Measurements from ENCODE around the gene KRT81.
A peak's percentile ranks its signal among the peaks of the same experiment; 100 is the strongest.

KRT81 gene

GRCh38 chr12:52279422-52280318, 11.7 kb downstream of the KRT81 start:
- no peak for DNase-seq (ENCODE audit: low spot score)
- TF ChIP-seq CTCF (IDR thresholded peaks at IDR 0.05; ENCODE audit: extremely low read depth, insufficient read depth, missing control alignments) = no peak
- in situ Hi-C loops (cut with MboI; ENCODE audit: low pct_unique_long_range_greater_than_20kb, low sequenced_read_pairs, unreplicated experiment) = no loop called here

GRCh38 chr12:52278575-52279421, 12.5 kb downstream of the KRT81 start:
- DNase-seq (ENCODE audit: low spot score) = peak; percentile 90
- in situ Hi-C loops (cut with MboI; ENCODE audit: low pct_unique_long_range_greater_than_20kb, low sequenced_read_pairs, unreplicated experiment) = no loop called here
- peak; percentile 99 for TF ChIP-seq CTCF (IDR thresholded peaks at IDR 0.05; ENCODE audit: extremely low read depth, insufficient read depth, missing control alignments)

- DNase-seq (ENCODE audit: low spot score) = peak; percentile 12
- no peak for TF ChIP-seq CTCF (IDR thresholded peaks at IDR 0.05; ENCODE audit: extremely low read depth, insufficient read depth, missing control alignments)
- in situ Hi-C loops (cut with MboI; ENCODE audit: low pct_unique_long_range_greater_than_20kb, low sequenced_read_pairs, unreplicated experiment) = no loop called here
Observed at GRCh38 chr12:52277486-52278245, 13.7 kb downstream of the KRT81 start.

DNA sequence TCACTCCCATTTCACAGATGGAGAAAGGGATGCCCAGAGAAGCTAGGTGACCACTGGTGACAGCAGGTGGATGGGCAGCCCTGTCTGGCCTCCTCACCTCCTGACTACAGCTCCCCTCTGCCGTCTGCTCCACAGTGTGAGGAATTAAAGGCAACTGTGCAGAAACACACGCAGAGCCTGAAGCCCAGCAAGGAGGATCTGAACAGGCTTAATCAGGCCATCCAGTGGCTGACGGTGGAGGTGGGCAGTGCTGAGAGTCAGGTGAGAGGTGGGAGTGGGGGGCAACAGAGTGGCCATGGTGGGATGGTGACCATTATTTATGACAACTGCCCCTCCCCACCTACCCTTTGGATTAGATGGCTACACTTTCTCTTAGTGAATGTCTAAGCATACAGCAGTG, 15.6 kb downstream of the KRT81 start:
- TF ChIP-seq CTCF (IDR thresholded peaks at IDR 0.05; ENCODE audit: extremely low read depth, insufficient read depth, missing control alignments) = no peak
- no peak for DNase-seq (ENCODE audit: low spot score)
- in situ Hi-C loops (cut with MboI; ENCODE audit: low pct_unique_long_range_greater_than_20kb, low sequenced_read_pairs, unreplicated experiment) = no loop called here

DNA sequence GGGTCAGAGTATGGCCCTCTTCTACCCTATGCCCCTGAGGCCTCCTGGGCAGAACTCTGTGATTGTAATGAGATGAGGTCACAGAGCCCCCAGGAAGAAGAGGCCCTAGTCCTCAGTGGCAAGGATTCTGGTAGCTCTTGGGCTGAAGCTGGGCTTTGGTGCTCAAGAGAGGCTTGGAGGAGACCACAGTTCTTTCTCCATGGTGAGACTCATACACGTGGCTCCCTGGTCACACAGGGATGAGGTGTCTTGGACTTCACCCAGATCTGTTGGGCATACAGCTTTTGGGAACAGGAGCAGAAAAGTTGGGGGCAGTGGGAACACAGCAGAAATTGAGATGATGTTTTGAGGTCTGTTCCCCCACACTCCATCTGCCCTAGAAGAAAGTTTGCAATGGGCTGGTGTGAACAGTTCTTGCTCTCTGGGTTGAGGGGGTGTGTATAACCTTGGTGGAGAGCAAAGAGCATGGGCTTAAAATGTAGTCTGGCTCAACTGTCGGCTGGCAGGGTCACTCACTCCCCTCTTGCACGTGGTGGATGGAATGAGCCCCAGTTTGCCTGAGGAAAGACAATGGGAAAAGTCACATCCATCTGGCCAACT, 16.7 kb downstream of the KRT81 start, which contains the start of gene KRT86:
TSS of gene KRT86 (plus strand) at position 125 of the 600 bp plus-strand sequence. CDS start 27,272 bp downstream, outside the sequence.
- no peak for TF ChIP-seq CTCF (IDR thresholded peaks at IDR 0.05; ENCODE audit: extremely low read depth, insufficient read depth, missing control alignments)
- DNase-seq (ENCODE audit: low spot score) = no peak
- in situ Hi-C loops (cut with MboI; ENCODE audit: low pct_unique_long_range_greater_than_20kb, low sequenced_read_pairs, unreplicated experiment) = no loop called here
